Activated effector memory CD4-positive, alpha-beta T cell treated with Interleukin-2 at 50 U/mL for 16 hours (primary cell): ENCODE results near the gene TRMT61A.

Experiments used
- DNase-seq: peaks from one replicate; pipeline ENCODE4 v3.0.0-alpha.2; 2020

Gene TRMT61A

GRCh38 chr14:103528587-103529382 lies at the start of gene TRMT61A:
TSS of gene TRMT61A (plus strand) at chr14:103529196. CDS start at chr14:103529979, 783 bp downstream.
- DNase-seq, result peak; percentile 75

GRCh38 chr14:103480595-103480994 lies 48.4 kb upstream of the TRMT61A start:
- DNase-seq, result no peak

GRCh38 chr14:103483600-103483999 lies 45.4 kb upstream of the TRMT61A start:
- DNase-seq, result no peak

DNA sequence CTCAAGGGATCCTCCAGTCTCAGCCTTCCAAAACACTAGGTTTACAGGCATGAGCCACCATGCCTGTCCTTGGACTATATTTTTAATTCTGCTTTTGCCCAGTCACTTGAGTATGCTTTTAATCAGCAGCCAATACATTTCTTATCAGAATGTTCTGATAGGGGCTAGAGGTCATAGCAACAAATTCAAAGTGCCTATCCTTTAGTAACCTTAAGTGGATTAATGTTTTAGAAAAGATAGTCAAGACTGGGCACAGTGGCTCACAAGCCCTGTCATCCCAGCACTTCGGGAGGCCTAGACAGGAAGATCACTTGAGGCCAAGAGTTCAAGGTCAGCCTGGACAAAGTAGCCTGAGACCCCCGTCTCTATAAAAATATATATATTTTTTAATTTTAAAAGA lies 43.5 kb upstream of the TRMT61A start:
- DNase-seq, result no peak

GRCh38 chr14:103488071-103488470 lies 40.9 kb upstream of the TRMT61A start:
- DNase-seq, result no peak

- no peak for DNase-seq
These were observed 40.0 kb upstream of the TRMT61A start for GRCh38 chr14:103488960-103489359.

DNA sequence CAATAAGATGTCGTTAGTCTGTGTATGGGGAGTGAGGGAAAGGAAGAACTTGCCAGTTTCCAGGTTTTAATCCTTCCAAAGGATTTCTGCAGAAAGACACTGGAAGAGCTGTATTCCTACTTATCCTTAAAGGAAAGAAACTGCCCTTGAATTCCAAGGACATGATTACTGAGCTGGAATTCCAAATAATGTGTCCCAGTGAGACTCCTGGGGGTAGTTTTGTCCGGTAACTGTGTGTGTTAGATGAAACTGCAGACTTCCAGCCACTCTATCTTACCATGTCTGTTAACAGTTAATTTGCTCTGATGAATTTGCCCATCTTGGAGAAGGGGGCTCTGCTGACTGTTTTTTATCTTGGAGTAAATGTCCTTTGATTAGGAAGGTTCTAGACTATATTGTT lies 39.4 kb upstream of the TRMT61A start:
- no peak for DNase-seq

- no peak for DNase-seq
These were observed 37.3 kb upstream of the TRMT61A start for GRCh38 chr14:103491691-103492090.

- no peak for DNase-seq
These were observed 36.7 kb upstream of the TRMT61A start for GRCh38 chr14:103492156-103492925.

DNA sequence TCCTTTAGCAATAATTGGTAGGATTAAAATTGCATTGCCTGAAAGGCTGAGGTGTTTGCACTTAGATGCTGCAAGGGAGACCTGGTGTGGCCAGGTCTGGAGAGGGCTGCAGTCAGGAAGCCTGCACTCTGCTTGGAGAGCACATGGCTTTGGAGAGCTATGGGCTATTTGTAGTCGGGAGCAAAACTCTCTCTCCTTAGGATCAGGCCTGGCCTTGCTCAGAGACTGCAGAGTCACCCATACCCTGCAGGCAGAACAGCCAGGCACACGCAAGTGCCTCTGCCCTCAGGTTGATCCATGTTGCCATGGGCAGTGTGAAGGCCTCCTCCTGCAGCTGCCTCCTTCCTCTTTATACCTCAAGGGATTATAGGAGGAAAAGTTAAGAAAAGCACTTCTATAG lies 33.1 kb upstream of the TRMT61A start:
- DNase-seq, result no peak

DNA sequence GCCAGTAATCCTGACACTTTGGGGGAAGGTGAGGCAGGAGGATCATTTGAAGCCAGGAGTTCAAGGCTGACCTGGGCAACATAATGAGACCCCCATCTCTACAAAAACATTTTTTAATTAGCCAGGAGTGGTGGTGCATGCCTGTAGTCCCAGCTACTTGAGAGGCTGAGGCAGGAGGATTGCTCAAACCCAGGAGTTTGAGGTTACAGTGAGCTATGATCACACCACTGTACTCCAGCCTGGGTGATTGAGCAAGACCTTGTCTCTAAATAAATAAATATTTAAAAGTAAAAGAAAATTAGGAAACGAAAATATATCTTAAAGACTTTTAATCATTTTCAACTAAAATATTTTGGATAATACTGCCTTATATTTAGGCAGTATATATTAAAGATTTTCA lies 32.2 kb upstream of the TRMT61A start:
- DNase-seq, result no peak

GRCh38 chr14:103499709-103500108 lies 29.3 kb upstream of the TRMT61A start:
- no peak for DNase-seq

GRCh38 chr14:103500148-103500990 lies 28.6 kb upstream of the TRMT61A start:
- DNase-seq, result peak; percentile 59

- no peak for DNase-seq
These were observed 27.7 kb upstream of the TRMT61A start for GRCh38 chr14:103501041-103501870.

DNA sequence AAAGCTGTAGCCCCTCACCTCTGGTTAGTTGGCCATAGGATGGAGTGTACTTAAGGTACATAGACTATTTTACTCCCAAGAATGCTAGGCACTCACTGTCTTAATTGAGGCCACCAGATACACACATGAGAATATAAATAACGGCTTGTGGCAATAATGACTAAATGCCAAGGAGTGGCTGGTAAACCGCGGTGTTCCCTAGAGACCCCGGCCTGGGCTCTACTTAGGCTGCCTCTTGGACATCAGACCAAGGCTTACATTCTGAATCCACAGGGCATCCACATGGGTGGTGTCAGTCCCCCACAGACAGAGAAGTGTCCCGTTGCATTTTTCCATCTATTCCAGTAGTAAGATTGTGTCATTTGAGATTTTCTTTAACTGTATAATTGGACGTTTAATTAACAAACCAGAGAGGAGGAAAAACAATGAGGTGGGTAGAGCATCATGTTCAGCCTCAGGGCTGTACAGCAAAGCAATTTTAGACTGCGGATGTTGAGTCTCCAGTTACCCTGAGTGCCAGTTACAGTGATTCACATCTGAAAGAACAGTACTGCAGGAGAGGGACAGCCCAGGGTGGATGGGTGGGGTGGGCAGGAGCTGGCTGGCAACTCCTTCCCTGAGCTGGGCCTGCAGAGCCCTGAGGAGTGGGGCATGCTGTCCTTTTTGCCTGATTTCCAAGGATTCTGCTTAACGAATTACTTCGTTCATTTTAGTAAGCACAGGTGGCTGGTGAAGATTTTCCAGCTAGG lies 26.9 kb upstream of the TRMT61A start:
- no peak for DNase-seq

DNA sequence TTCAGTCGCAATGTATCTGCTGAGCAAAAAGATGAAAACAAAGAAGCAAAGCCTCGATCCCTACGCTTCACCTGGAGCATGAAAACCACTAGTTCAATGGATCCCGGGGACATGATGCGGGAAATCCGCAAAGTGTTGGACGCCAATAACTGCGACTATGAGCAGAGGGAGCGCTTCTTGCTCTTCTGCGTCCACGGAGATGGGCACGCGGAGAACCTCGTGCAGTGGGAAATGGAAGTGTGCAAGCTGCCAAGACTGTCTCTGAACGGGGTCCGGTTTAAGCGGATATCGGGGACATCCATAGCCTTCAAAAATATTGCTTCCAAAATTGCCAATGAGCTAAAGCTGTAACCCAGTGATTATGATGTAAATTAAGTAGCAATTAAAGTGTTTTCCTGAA lies 26.1 kb upstream of the TRMT61A start:
- no peak for DNase-seq

- no peak for DNase-seq
These were observed 25.7 kb upstream of the TRMT61A start for GRCh38 chr14:103503296-103503695.

DNA sequence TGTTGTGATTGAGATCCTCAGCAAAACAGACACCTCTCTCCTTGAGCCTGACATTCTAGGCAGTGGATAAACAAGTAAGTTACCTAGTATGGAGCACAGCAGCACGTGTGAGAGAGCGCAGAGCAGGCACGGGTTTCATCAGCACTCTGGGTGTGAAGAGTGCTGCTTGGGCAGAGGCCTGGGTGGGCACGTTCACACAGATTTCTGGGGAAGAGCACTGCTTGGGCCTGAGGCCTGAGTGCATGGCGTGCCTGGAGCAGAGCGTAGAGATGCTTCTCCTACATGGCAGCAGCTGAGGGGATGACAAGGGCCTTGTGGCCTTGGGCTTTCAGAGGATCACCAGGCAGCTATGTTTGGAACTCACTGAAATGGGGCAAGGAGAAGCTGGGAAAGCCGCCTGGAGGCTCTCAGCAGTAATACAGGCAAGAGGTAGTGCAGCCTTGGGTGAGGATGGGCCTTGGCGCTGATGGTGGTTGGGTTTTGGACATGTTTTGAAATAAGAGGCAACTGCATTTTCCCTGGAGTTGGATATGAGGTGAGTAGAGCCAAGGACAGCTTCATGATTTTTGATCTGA lies 23.9 kb upstream of the TRMT61A start:
- DNase-seq, result no peak

GRCh38 chr14:103507751-103508150 lies 21.2 kb upstream of the TRMT61A start:
- no peak for DNase-seq

DNA sequence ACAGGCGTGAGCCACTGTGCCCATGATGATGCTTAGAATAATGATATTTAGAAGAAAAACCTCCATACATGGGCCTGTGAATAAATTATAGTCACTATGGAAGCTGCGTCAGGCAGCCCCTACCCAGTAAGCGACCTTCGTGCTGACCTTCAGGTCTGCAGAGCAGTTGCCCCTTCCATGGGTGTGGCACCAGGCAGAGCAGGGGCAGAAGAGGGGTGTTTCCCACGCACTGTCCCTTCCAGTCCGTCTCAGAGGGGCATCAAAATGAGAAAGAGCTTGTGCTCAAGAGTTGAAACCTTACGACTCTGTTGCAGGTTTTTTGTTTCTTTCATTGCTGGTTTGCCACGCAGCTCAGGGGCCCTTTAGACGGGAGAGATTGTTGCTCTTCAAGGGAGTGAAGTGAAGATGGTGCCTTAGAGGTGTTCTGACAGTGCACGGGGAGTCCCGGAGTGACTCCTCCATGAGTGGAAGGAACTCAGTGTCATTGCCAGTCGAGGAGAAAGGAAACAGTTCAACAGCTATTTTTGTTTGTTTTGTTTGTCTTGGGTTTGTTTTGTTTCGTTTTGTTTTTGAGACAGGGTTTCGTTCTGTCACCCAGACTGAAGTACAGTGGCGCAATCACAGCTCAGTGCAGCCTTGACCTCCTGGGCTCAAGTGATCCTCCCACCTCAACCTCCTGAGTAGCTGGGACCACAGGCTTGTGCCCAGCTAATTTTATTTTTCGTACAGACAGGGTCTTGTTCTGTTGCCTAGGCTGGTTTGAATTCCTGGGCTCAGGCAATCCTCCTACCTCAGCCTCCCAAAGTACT lies 20.3 kb upstream of the TRMT61A start:
- DNase-seq, result no peak
